Ovary (tissue), 3 donors: ENCODE results near the gene CHD6.

ENCODE experiments used
- CTCF ChIP-seq, 3 donors: fragments of 450-650 bp in 2 of 3; fragments of 200-600 bp in 1 of 3; IDR thresholded peaks; one replicate each; pipeline versions ENCODE4 v1.5.1 to v1.8.0; 2016 to 2022; ENCODE audit warnings: antibody characterized with exemption in 3 of 3, mild to moderate bottlenecking in 1 of 3
- POLR2A ChIP-seq: fragments of 450-650 bp; IDR thresholded peaks from one replicate; pipeline ENCODE4 v1.6.1; 2017; ENCODE audit warnings: antibody characterized with exemption, mild to moderate bottlenecking, moderate library complexity
- donor health status: DM: no; HTN: no; CAD: no.

GRCh38 chr20:41418739-41419293 is 199.4 kb downstream of the CHD6 start:
- TF ChIP-seq CTCF (IDR thresholded peaks at IDR 0.05) (no peak), POLR2A (no peak)
